Liver (tissue), 9 donors: ENCODE data around the gene DAO. TPM values are rescaled to one million over a fixed set of nuclear protein-coding genes. Genes with fewer than 3 reads are reported as not detected.

Source experiments
- DNase-seq: peaks from one replicate; pipeline ENCODE4 v3.0.0-alpha.2; 2017; ENCODE audit warnings: low spot score
- H3K27ac ChIP-seq, 2 donors: one replicate each; pipeline ENCODE4 v1.7.0; 2013; ENCODE audit warnings: inconsistent platforms in 2 of 2, low read length in 2 of 2, control low read depth in 1 of 2, low read depth in 1 of 2, mild to moderate bottlenecking in 1 of 2
- H3K27me3 ChIP-seq, 4 donors: one replicate each; pipeline versions ENCODE4 v1.6.1 to v1.7.0; 2013; ENCODE audit warnings: low read length in 3 of 4, inconsistent platforms in 1 of 4, mild to moderate bottlenecking in 1 of 4, moderate library complexity in 1 of 4; ENCODE audit not compliant: control insufficient read depth in 4 of 4, insufficient read depth in 4 of 4
- H3K36me3 ChIP-seq, 4 donors: one replicate each; pipeline versions ENCODE4 v1.6.1 to v1.7.0; 2013; ENCODE audit warnings: low read length in 3 of 4, mild to moderate bottlenecking in 3 of 4, low read depth in 1 of 4, moderate library complexity in 1 of 4; ENCODE audit not compliant: control insufficient read depth in 4 of 4, insufficient read depth in 3 of 4
- H3K4me1 ChIP-seq, 4 donors: one replicate each; pipeline versions ENCODE4 v1.6.1 to v1.7.0; 2013; ENCODE audit warnings: low read length in 3 of 4, mild to moderate bottlenecking in 3 of 4, moderate library complexity in 1 of 4; ENCODE audit not compliant: control insufficient read depth in 4 of 4, insufficient read depth in 4 of 4
- H3K4me3 ChIP-seq, 3 donors: one replicate each; pipeline versions ENCODE4 v1.6.1 to v1.7.0; 2013; ENCODE audit warnings: low read length in 3 of 3, control low read depth in 1 of 3, low read depth in 1 of 3, mild to moderate bottlenecking in 1 of 3
- H3K9ac ChIP-seq, 2 donors: one replicate each; pipeline ENCODE4 v1.7.0; 2013; ENCODE audit warnings: low read length in 2 of 2, mild to moderate bottlenecking in 2 of 2, moderate library complexity in 2 of 2, control low read depth in 1 of 2, low read depth in 1 of 2
- H3K9me3 ChIP-seq, 4 donors: one replicate each; pipeline versions ENCODE4 v1.6.1 to v1.7.0; 2013; ENCODE audit warnings: low read length in 3 of 4; ENCODE audit not compliant: control insufficient read depth in 4 of 4
- CTCF ChIP-seq: fragments of 150-350 bp; IDR thresholded peaks from 2 replicates; pipeline ENCODE4 v1.5.1; 2017; ENCODE audit warnings: improper control_type of control experiment, low read depth, low read length; ENCODE audit not compliant: missing input control
- EGR1 ChIP-seq, 2 donors: IDR thresholded peaks; 2 replicates each; pipeline ENCODE4 v1.6.1; 2016 to 2018; ENCODE audit warnings: antibody characterized with exemption in 2 of 2, low read depth in 2 of 2
- FOXA1 ChIP-seq: IDR thresholded peaks from 2 replicates; pipeline ENCODE4 v1.6.1; 2016; ENCODE audit warnings: antibody characterized with exemption
- FOXA2 ChIP-seq: IDR thresholded peaks from 2 replicates; pipeline ENCODE4 v1.6.1; 2016; ENCODE audit warnings: antibody characterized with exemption
- GABPA ChIP-seq, 2 donors: IDR thresholded peaks in 1 of 2; conservative IDR thresholded peaks in 1 of 2; 2 replicates each; pipeline ENCODE4 v1.6.1; 2016; ENCODE audit warnings: antibody characterized with exemption in 2 of 2, mild to moderate bottlenecking in 1 of 2, moderate library complexity in 1 of 2
- HNF4A ChIP-seq, 2 donors: conservative IDR thresholded peaks; 2 replicates each; pipeline ENCODE4 v1.6.1; 2016; ENCODE audit warnings: antibody characterized with exemption in 2 of 2, mild to moderate bottlenecking in 2 of 2
- HNF4G ChIP-seq: IDR thresholded peaks from 2 replicates; pipeline ENCODE4 v1.6.1; 2016; ENCODE audit warnings: antibody characterized with exemption
- JUND ChIP-seq, 2 donors: IDR thresholded peaks; 2 replicates each; pipeline ENCODE4 v1.6.1; 2016; ENCODE audit warnings: antibody characterized with exemption in 2 of 2
- MAX ChIP-seq: IDR thresholded peaks from 2 replicates; pipeline ENCODE4 v1.6.1; 2016; ENCODE audit warnings: antibody characterized with exemption
- NR2F2 ChIP-seq: IDR thresholded peaks from 2 replicates; pipeline ENCODE4 v1.6.1; 2016; ENCODE audit warnings: antibody characterized with exemption
- RAD21 ChIP-seq, 2 donors: IDR thresholded peaks; 2 replicates each; pipeline ENCODE4 v1.6.1; 2016; ENCODE audit warnings: antibody characterized with exemption in 2 of 2, mild to moderate bottlenecking in 2 of 2
- RXRA ChIP-seq, 2 donors: IDR thresholded peaks; 2 replicates each; pipeline ENCODE4 v1.6.1; 2017 to 2018; ENCODE audit warnings: antibody characterized with exemption in 2 of 2, mild to moderate bottlenecking in 1 of 2
- SP1 ChIP-seq: IDR thresholded peaks from 2 replicates; pipeline ENCODE4 v1.6.1; 2018; ENCODE audit warnings: antibody characterized with exemption, mild to moderate bottlenecking
- TAF1 ChIP-seq: conservative IDR thresholded peaks from 2 replicates; pipeline ENCODE4 v1.6.1; 2016; ENCODE audit warnings: antibody characterized with exemption, mild to moderate bottlenecking
- YY1 ChIP-seq: IDR thresholded peaks from 2 replicates; pipeline ENCODE4 v1.6.1; 2016; ENCODE audit warnings: antibody characterized with exemption, mild to moderate bottlenecking
- WGBS: extraction: QIAGEN DNeasy Blood & Tissue Kit; methylation state at CpG from one replicate; pipeline ENCODE4 v1.1.7; 2013; 5-methylcytosine and 5-hydroxymethylcytosine counted together
- polyA plus RNA-seq, 2 donors: library from polyadenylated mRNA; stranded (reverse) in 1 of 2; unstranded in 1 of 2; fragments of 200-250 nt in 1 of 2; fragments of >200 nt in 1 of 2; fragmentation: Nextera tagmentation in 1 of 2; extraction: Ambion mirVana in 1 of 2; gene quantifications; one replicate each; pipeline versions ENCODE4 v1.2.1 to v1.2.3, GENCODE V29; 2013 to 2015
- total RNA-seq, 2 donors: library from RNA; depleted of rRNA; stranded (reverse); fragments of >200 nt; gene quantifications; one replicate each; pipeline ENCODE4 v1.2.3, GENCODE V29; 2014
- TF ChIP-seq, protein P1 (sequence below): IDR thresholded peaks from 2 replicates; pipeline ENCODE4 v1.6.1; 2016; ENCODE audit warnings: antibody characterized with exemption, mild to moderate bottlenecking
- TF ChIP-seq, protein P2 (sequence below): IDR thresholded peaks from 2 replicates; pipeline ENCODE4 v1.6.1; 2016; ENCODE audit warnings: antibody characterized with exemption
- TF ChIP-seq, protein P3 (sequence below): IDR thresholded peaks from 2 replicates; pipeline ENCODE4 v1.6.1; 2016; ENCODE audit warnings: antibody characterized with exemption
- donor health status: healthy.
- donor health status: healthy.
- donor health status: healthy.
- donor health status: healthy.
- donor health status: healthy.

Gene DAO
- total and polyA plus RNA-seq, 4 donors, result 0.84 to 51.4 (median 22.9) TPM

- H3K27me3 ChIP-seq, result no peaks in the 10 kb centered on the region
- no peaks in the 10 kb centered on the region for H3K9me3 ChIP-seq
- peaks cover 0 to 5% (median 0%) of the 10 kb centered on the region in 4 donors for H3K36me3 ChIP-seq
- H3K27ac ChIP-seq, result peak overlapping the region; percentile 71 to 81
- peaks cover 2 to 31% (median 18%) of the 10 kb centered on the region in 4 donors for H3K4me1 ChIP-seq
- H3K4me3 ChIP-seq, result no peak overlapping the region
- H3K9ac ChIP-seq, result peak overlapping the region in 1 of 2 donors; percentile 32
- WGBS, result 65% methylated on average over 14 of the region's 14 CpGs
- DNase-seq, result no peak
- TF ChIP-seq, protein P1, sequence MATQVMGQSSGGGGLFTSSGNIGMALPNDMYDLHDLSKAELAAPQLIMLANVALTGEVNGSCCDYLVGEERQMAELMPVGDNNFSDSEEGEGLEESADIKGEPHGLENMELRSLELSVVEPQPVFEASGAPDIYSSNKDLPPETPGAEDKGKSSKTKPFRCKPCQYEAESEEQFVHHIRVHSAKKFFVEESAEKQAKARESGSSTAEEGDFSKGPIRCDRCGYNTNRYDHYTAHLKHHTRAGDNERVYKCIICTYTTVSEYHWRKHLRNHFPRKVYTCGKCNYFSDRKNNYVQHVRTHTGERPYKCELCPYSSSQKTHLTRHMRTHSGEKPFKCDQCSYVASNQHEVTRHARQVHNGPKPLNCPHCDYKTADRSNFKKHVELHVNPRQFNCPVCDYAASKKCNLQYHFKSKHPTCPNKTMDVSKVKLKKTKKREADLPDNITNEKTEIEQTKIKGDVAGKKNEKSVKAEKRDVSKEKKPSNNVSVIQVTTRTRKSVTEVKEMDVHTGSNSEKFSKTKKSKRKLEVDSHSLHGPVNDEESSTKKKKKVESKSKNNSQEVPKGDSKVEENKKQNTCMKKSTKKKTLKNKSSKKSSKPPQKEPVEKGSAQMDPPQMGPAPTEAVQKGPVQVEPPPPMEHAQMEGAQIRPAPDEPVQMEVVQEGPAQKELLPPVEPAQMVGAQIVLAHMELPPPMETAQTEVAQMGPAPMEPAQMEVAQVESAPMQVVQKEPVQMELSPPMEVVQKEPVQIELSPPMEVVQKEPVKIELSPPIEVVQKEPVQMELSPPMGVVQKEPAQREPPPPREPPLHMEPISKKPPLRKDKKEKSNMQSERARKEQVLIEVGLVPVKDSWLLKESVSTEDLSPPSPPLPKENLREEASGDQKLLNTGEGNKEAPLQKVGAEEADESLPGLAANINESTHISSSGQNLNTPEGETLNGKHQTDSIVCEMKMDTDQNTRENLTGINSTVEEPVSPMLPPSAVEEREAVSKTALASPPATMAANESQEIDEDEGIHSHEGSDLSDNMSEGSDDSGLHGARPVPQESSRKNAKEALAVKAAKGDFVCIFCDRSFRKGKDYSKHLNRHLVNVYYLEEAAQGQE, result no peak
- no peak for TF ChIP-seq TAF1
- TF ChIP-seq RXRA (IDR thresholded peaks at IDR 0.05), result no peak
- no peak for TF ChIP-seq HNF4A (conservative IDR thresholded peaks at IDR 0.05)
- no peak for TF ChIP-seq FOXA2
- peak; percentile 56 for TF ChIP-seq SP1
- TF ChIP-seq, protein P2, sequence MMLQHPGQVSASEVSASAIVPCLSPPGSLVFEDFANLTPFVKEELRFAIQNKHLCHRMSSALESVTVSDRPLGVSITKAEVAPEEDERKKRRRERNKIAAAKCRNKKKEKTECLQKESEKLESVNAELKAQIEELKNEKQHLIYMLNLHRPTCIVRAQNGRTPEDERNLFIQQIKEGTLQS, result no peak
- no peak for TF ChIP-seq HNF4G
- TF ChIP-seq, protein P3, sequence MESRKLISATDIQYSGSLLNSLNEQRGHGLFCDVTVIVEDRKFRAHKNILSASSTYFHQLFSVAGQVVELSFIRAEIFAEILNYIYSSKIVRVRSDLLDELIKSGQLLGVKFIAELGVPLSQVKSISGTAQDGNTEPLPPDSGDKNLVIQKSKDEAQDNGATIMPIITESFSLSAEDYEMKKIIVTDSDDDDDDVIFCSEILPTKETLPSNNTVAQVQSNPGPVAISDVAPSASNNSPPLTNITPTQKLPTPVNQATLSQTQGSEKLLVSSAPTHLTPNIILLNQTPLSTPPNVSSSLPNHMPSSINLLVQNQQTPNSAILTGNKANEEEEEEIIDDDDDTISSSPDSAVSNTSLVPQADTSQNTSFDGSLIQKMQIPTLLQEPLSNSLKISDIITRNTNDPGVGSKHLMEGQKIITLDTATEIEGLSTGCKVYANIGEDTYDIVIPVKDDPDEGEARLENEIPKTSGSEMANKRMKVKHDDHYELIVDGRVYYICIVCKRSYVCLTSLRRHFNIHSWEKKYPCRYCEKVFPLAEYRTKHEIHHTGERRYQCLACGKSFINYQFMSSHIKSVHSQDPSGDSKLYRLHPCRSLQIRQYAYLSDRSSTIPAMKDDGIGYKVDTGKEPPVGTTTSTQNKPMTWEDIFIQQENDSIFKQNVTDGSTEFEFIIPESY, result no peak
- TF ChIP-seq MAX, result peak; percentile 34
- no peak for TF ChIP-seq GABPA (IDR thresholded peaks at IDR 0.05 in 1 of 2, conservative IDR thresholded peaks at IDR 0.05 in 1 of 2)
- TF ChIP-seq RAD21 (IDR thresholded peaks at IDR 0.05), result peak in 1 of 2 donors; percentile 27
- peak; percentile 22 for TF ChIP-seq YY1
- peak; percentile 81 for TF ChIP-seq NR2F2
- TF ChIP-seq CTCF, result no peak
- no peak for TF ChIP-seq FOXA1
- no peak for TF ChIP-seq EGR1 (IDR thresholded peaks at IDR 0.05; ENCODE audit: low read depth in 2 of 2)
- peak; percentile 68 to 72 for TF ChIP-seq JUND (IDR thresholded peaks at IDR 0.05)
Measured at GRCh38 chr12:108838194-108839017, 41.5 kb upstream of the DAO start.
